ENCODE results near the gene PRTN3. TPM values are rescaled to one million over a fixed set of nuclear protein-coding genes. Genes with fewer than 3 reads are reported as not detected.

The PRTN3 gene
- total RNA-seq, 1 experiment from 2014 or later, result not detected

- no peak for DNase-seq (ENCODE audit: low spot score)
- in situ Hi-C loops (cut with HindIII; ENCODE audit: low sequenced_read_pairs), result no loop called here
Measured at GRCh38 chr19:801861-802497, 38.8 kb upstream of the PRTN3 start.

- DNase-seq (ENCODE audit: low spot score), result no peak
- in situ Hi-C loops (cut with HindIII; ENCODE audit: low sequenced_read_pairs), result no loop called here
Measured at GRCh38 chr19:802498-803098, 38.2 kb upstream of the PRTN3 start.

GRCh38 chr19:803099-803561, 37.7 kb upstream of the PRTN3 start:
- no peak for DNase-seq (ENCODE audit: low spot score)
- in situ Hi-C loops (cut with HindIII; ENCODE audit: low sequenced_read_pairs), result no loop called here

- in situ Hi-C loops (cut with HindIII; ENCODE audit: low sequenced_read_pairs), result no loop called here
- no peak for DNase-seq (ENCODE audit: low spot score)
Measured at GRCh38 chr19:803686-804418, 36.9 kb upstream of the PRTN3 start.

- in situ Hi-C loops (cut with HindIII; ENCODE audit: low sequenced_read_pairs), result no loop called here
- no peak for DNase-seq (ENCODE audit: low spot score)
Measured at GRCh38 chr19:804419-805165, 36.2 kb upstream of the PRTN3 start.

GRCh38 chr19:805166-805551, 35.6 kb upstream of the PRTN3 start:
- no peak for DNase-seq (ENCODE audit: low spot score)
- in situ Hi-C loops (cut with HindIII; ENCODE audit: low sequenced_read_pairs), result no loop called here

GRCh38 chr19:805600-806550, 34.9 kb upstream of the PRTN3 start:
- in situ Hi-C loops (cut with HindIII; ENCODE audit: low sequenced_read_pairs), result no loop called here
- DNase-seq (ENCODE audit: low spot score), result no peak

- in situ Hi-C loops (cut with HindIII; ENCODE audit: low sequenced_read_pairs), result no loop called here
- no peak for DNase-seq (ENCODE audit: low spot score)
Measured at GRCh38 chr19:806815-807421, 33.9 kb upstream of the PRTN3 start.

- no peak for DNase-seq (ENCODE audit: low spot score)
- in situ Hi-C loops (cut with HindIII; ENCODE audit: low sequenced_read_pairs), result no loop called here
Measured at GRCh38 chr19:807627-808422, 33.0 kb upstream of the PRTN3 start.

- no peak for DNase-seq (ENCODE audit: low spot score)
- in situ Hi-C loops (cut with HindIII; ENCODE audit: low sequenced_read_pairs), result no loop called here
Measured at GRCh38 chr19:808423-808775, 32.4 kb upstream of the PRTN3 start.

GRCh38 chr19:810077-810855, 30.5 kb upstream of the PRTN3 start:
- in situ Hi-C loops (cut with HindIII; ENCODE audit: low sequenced_read_pairs), result no loop called here
- DNase-seq (ENCODE audit: low spot score), result no peak

GRCh38 chr19:810883-811489, 29.8 kb upstream of the PRTN3 start:
- in situ Hi-C loops (cut with HindIII; ENCODE audit: low sequenced_read_pairs), result no loop called here

GRCh38 chr19:811506-812048, 29.2 kb upstream of the PRTN3 start:
- DNase-seq (ENCODE audit: low spot score), result no peak
- in situ Hi-C loops (cut with HindIII; ENCODE audit: low sequenced_read_pairs), result no loop called here

More at GRCh38 chr19:810883-811489, 29.8 kb upstream of the PRTN3 start:
- DNase-seq (ENCODE audit: low spot score), result no peak

- no peak for DNase-seq (ENCODE audit: low spot score)
Measured at GRCh38 chr19:812049-812746, 28.6 kb upstream of the PRTN3 start.

GRCh38 chr19:812747-813218, 28.0 kb upstream of the PRTN3 start:
- in situ Hi-C loops (cut with HindIII; ENCODE audit: low sequenced_read_pairs), result no loop called here
- no peak for DNase-seq (ENCODE audit: low spot score)

More at GRCh38 chr19:812049-812746, 28.6 kb upstream of the PRTN3 start:
- in situ Hi-C loops (cut with HindIII; ENCODE audit: low sequenced_read_pairs), result no loop called here
